ENCODE measurements around the gene ART5.

- no peak for TF ChIP-seq CTCF (conservative IDR thresholded peaks at IDR 0.05)
- TF ChIP-seq ZFX (IDR thresholded peaks at IDR 0.05): no peak
Measured at GRCh38 chr11:3684129-3684818, 42.5 kb upstream of the ART5 start.
